H1 (cell line): ENCODE results near the gene DHX38. TPM values are rescaled to one million over a fixed set of nuclear protein-coding genes. Genes with fewer than 3 reads are reported as not detected.

ENCODE experiments used
- CTCF ChIA-PET: fragments of 300-600 bp; sonication (Branson Sonifier 250); formaldehyde crosslinking; loops from one replicate; lab custom pipeline; 2021; ENCODE audit not compliant: partially characterized antibody; lab: Charles Lee
- POLR2A ChIA-PET: fragments of 300-600 bp; sonication (Branson Sonifier 250); formaldehyde crosslinking; loops from one replicate; lab custom pipeline; 2021; ENCODE audit warnings: inconsistent platforms; ENCODE audit not compliant: partially characterized antibody; lab: Charles Lee
- DNase-seq, 2 experiments: peaks; one replicate each; pipeline versions ENCODE4 v3.0.0 to v3.0.0-alpha.2; 2010 to 2022; ENCODE audit warnings: low spot score in 2 of 2, low read depth in 1 of 2, mixed read lengths in 1 of 2
- FAIRE-seq: peaks from 2 replicates; lab custom pipeline; 2011; peaks lifted over from hg19 to GRCh38; lab: Jason Lieb, UNC
- H2AFZ ChIP-seq: 2 replicates; pipeline ENCODE4 v1.8.1; 2012; ENCODE audit warnings: low read length, inconsistent platforms
- H2AK5ac ChIP-seq: 2 replicates; pipeline ENCODE4 v1.6.1; 2013; ENCODE audit warnings: low read depth, low read length
- H2BK120ac ChIP-seq: replicated peaks from 2 replicates; pipeline ENCODE3; 2013; ENCODE audit warnings: low read depth, low read length, inconsistent platforms
- H2BK12ac ChIP-seq: 2 replicates; pipeline ENCODE4 v1.6.1; 2013; ENCODE audit warnings: low read depth, low read length
- H2BK15ac ChIP-seq: 2 replicates; pipeline ENCODE4 v1.6.1; 2013; ENCODE audit warnings: low read length
- H2BK20ac ChIP-seq: 2 replicates; pipeline ENCODE4 v1.6.1; 2013; ENCODE audit warnings: low read length
- H2BK5ac ChIP-seq: 2 replicates; pipeline ENCODE4 v1.6.1; 2013; ENCODE audit warnings: low read depth, low read length
- H3K14ac ChIP-seq: 2 replicates; pipeline ENCODE4 v1.6.1; 2013; ENCODE audit warnings: inconsistent platforms; ENCODE audit not compliant: insufficient read length
- H3K18ac ChIP-seq: 2 replicates; pipeline ENCODE4 v1.6.1; 2013; ENCODE audit warnings: low read length; ENCODE audit errors: extremely low read depth
- H3K23ac ChIP-seq: 2 replicates; pipeline ENCODE4 v1.6.1; 2013; ENCODE audit warnings: inconsistent platforms; ENCODE audit not compliant: insufficient read length
- H3K23me2 ChIP-seq: 2 replicates; pipeline ENCODE4 v1.6.1; 2013; ENCODE audit warnings: low read depth, low read length
- H3K27ac ChIP-seq: 2 replicates; pipeline ENCODE4 v1.6.1; 2011; ENCODE audit warnings: low read depth, low read length, inconsistent platforms
- H3K27me3 ChIP-seq, 4 experiments: replicated peaks in 1 of 4; 1 replicate in 1 of 4; 2 replicates in 3 of 4; pipeline versions ENCODE4 v1.6.1 to v1.8.1; 2011 to 2013; ENCODE audit warnings: low read length in 3 of 4, mild to moderate bottlenecking in 3 of 4, inconsistent platforms in 2 of 4, mixed read lengths in 2 of 4, moderate library complexity in 1 of 4; ENCODE audit not compliant: control insufficient read depth in 3 of 4, insufficient read depth in 3 of 4; ENCODE audit errors: extremely low read depth in 1 of 4
- H3K36me3 ChIP-seq, 4 experiments: 2 replicates each; pipeline versions ENCODE4 v1.6.1 to v1.8.1; 2011 to 2013; ENCODE audit warnings: mild to moderate bottlenecking in 4 of 4, low read length in 3 of 4, moderate library complexity in 2 of 4, control low read depth in 1 of 4, inconsistent platforms in 1 of 4; ENCODE audit not compliant: insufficient read depth in 4 of 4, control insufficient read depth in 2 of 4
- H3K4ac ChIP-seq: replicated peaks from 2 replicates; pipeline ENCODE3; 2013; ENCODE audit warnings: low read length, low read depth, mixed read lengths, inconsistent platforms; ENCODE audit not compliant: insufficient read length
- H3K4me1 ChIP-seq, 4 experiments: replicated peaks in 1 of 4; 1 replicate in 1 of 4; 2 replicates in 3 of 4; pipeline versions ENCODE4 v1.6.1 to v1.8.1; 2011 to 2013; ENCODE audit warnings: low read length in 3 of 4, inconsistent platforms in 2 of 4, mixed read lengths in 1 of 4; ENCODE audit not compliant: insufficient read depth in 4 of 4, control insufficient read depth in 3 of 4
- H3K4me2 ChIP-seq, 2 experiments: 2 replicates each; pipeline versions ENCODE4 v1.6.1 to v1.8.1; 2011 to 2013; ENCODE audit warnings: low read depth in 2 of 2, low read length in 2 of 2, control low read depth in 1 of 2, inconsistent platforms in 1 of 2, mild to moderate bottlenecking in 1 of 2; ENCODE audit not compliant: insufficient read depth in 1 of 2
- H3K4me3 ChIP-seq, 4 experiments: fragments of 200-600, 300-600 bp in 1 of 4; sonication (generic), shearing (Covaris generic), sonication (Bioruptor Twin) in 1 of 4; 2 replicates each; pipeline versions ENCODE4 v1.5.1 to v1.8.1; 2011 to 2016; ENCODE audit warnings: low read length in 4 of 4, low read depth in 3 of 4, control low read depth in 2 of 4, inconsistent platforms in 2 of 4, mild to moderate bottlenecking in 2 of 4, mixed read lengths in 1 of 4, moderate library complexity in 1 of 4; ENCODE audit not compliant: insufficient read depth in 2 of 4; ENCODE audit errors: extremely low read depth in 1 of 4
- H3K56ac ChIP-seq: replicated peaks from 2 replicates; pipeline ENCODE3; 2013; ENCODE audit warnings: low read depth, mild to moderate bottlenecking, mixed read lengths, low read length, inconsistent platforms; ENCODE audit not compliant: insufficient read length
- H3K79me1 ChIP-seq: 2 replicates; pipeline ENCODE4 v1.6.1; 2013; ENCODE audit warnings: low read depth, low read length, control low read depth
- H3K79me2 ChIP-seq, 2 experiments: 2 replicates each; pipeline versions ENCODE4 v1.6.1 to v1.8.1; 2012 to 2013; ENCODE audit warnings: low read length in 2 of 2, mild to moderate bottlenecking in 2 of 2, inconsistent platforms in 1 of 2; ENCODE audit not compliant: insufficient read depth in 2 of 2, control insufficient read depth in 1 of 2
- H3K9ac ChIP-seq, 4 experiments: replicated peaks in 1 of 4; 1 replicate in 1 of 4; 2 replicates in 3 of 4; pipeline versions ENCODE4 v1.6.1 to v1.8.1; 2011 to 2013; ENCODE audit warnings: low read depth in 3 of 4, low read length in 3 of 4, control low read depth in 2 of 4, mild to moderate bottlenecking in 2 of 4, moderate library complexity in 2 of 4, inconsistent platforms in 1 of 4; ENCODE audit errors: extremely low read depth in 1 of 4
- H3K9me3 ChIP-seq, 2 experiments: 2 replicates each; pipeline versions ENCODE4 v1.6.1 to v1.8.1; 2012 to 2013; ENCODE audit warnings: mild to moderate bottlenecking in 2 of 2, moderate library complexity in 2 of 2, control low read depth in 1 of 2, inconsistent platforms in 1 of 2, low read depth in 1 of 2, low read length in 1 of 2, mixed read lengths in 1 of 2; ENCODE audit not compliant: insufficient read depth in 2 of 2
- H4K20me1 ChIP-seq, 2 experiments: replicated peaks in 1 of 2; 2 replicates each; pipeline versions ENCODE3 to v1.8.1; 2011 to 2013; ENCODE audit warnings: inconsistent platforms in 2 of 2, low read length in 2 of 2, mild to moderate bottlenecking in 1 of 2; ENCODE audit not compliant: insufficient read depth in 2 of 2, control insufficient read depth in 1 of 2
- H4K5ac ChIP-seq: 2 replicates; pipeline ENCODE4 v1.6.1; 2013; ENCODE audit warnings: low read length, low read depth, mixed read lengths, inconsistent platforms; ENCODE audit not compliant: insufficient read length
- H4K8ac ChIP-seq: 2 replicates; pipeline ENCODE4 v1.8.0; 2013; ENCODE audit warnings: mild to moderate bottlenecking, moderate library complexity, low read length, inconsistent platforms; ENCODE audit not compliant: insufficient read depth; ENCODE audit errors: extremely low read depth
- H4K91ac ChIP-seq: replicated peaks from 2 replicates; pipeline ENCODE3; 2013; ENCODE audit warnings: low read length, mixed read lengths, inconsistent platforms; ENCODE audit not compliant: insufficient read length
- ASH2L ChIP-seq: fragments of 200-600, 300-600 bp; sonication (generic); IDR thresholded peaks from one replicate; pipeline ENCODE4 v1.7.1; 2017; ENCODE audit warnings: low read length
- CTBP2 ChIP-seq: IDR thresholded peaks from 2 replicates; pipeline ENCODE4 v1.7.0; 2011; ENCODE audit warnings: borderline replicate concordance, mild to moderate bottlenecking, moderate library complexity, mixed read lengths, low read length; ENCODE audit not compliant: insufficient read depth, insufficient read length
- E2F6 ChIP-seq: IDR thresholded peaks from 2 replicates; pipeline ENCODE4 v1.6.1; 2012; ENCODE audit warnings: inconsistent platforms
- EGR1 ChIP-seq: IDR thresholded peaks from 2 replicates; pipeline ENCODE4 v1.6.1; 2011; ENCODE audit warnings: low read depth, low read length, borderline replicate concordance
- EZH2 ChIP-seq: fragments of 200-600 bp; sonication (generic); IDR thresholded peaks from 2 replicates; pipeline ENCODE4 v1.7.1; 2012; ENCODE audit warnings: low read depth, mild to moderate bottlenecking, moderate library complexity, low read length, inconsistent platforms; ENCODE audit not compliant: severe bottlenecking
- GABPA ChIP-seq: IDR thresholded peaks from 2 replicates; pipeline ENCODE4 v1.6.1; 2011; ENCODE audit warnings: mild to moderate bottlenecking, low read length, moderate library complexity, borderline replicate concordance; ENCODE audit not compliant: insufficient read depth
- JUND ChIP-seq: IDR thresholded peaks from 2 replicates; pipeline ENCODE4 v1.6.1; 2011; ENCODE audit warnings: mild to moderate bottlenecking, improper control_type of control experiment, low read length
- MAX ChIP-seq: IDR thresholded peaks from 2 replicates; pipeline ENCODE4 v1.6.1; 2012; ENCODE audit warnings: inconsistent platforms
- PHF8 ChIP-seq: fragments of 200-600 bp; sonication (generic); conservative IDR thresholded peaks from 2 replicates; pipeline ENCODE4 v1.7.1; 2012; ENCODE audit warnings: low read depth, mild to moderate bottlenecking, inconsistent platforms, low read length, moderate library complexity
- POLR2A ChIP-seq, 2 experiments: IDR thresholded peaks; 1 replicate in 1 of 2; 2 replicates in 1 of 2; pipeline ENCODE4 v1.6.1; 2011; ENCODE audit warnings: low read depth in 2 of 2, low read length in 2 of 2, mild to moderate bottlenecking in 2 of 2; ENCODE audit errors: control extremely low read depth in 1 of 2
- RNF2 ChIP-seq: fragments of 200-900, 300-1000 bp; sonication (generic); IDR thresholded peaks from 2 replicates; pipeline ENCODE4 v1.7.1; 2016; ENCODE audit warnings: borderline replicate concordance, low read depth, mild to moderate bottlenecking, antibody characterized with exemption, low read length; ENCODE audit not compliant: poor library complexity, severe bottlenecking; ENCODE audit errors: missing control alignments
- SIRT6 ChIP-seq: IDR thresholded peaks from one replicate; pipeline ENCODE4 v1.7.1; 2012; ENCODE audit warnings: low read length, inconsistent platforms
- SP2 ChIP-seq: IDR thresholded peaks from 2 replicates; pipeline ENCODE4 v1.6.1; 2012; ENCODE audit warnings: mild to moderate bottlenecking, low read length, inconsistent platforms
- TCF12 ChIP-seq: IDR thresholded peaks from 2 replicates; pipeline ENCODE4 v1.6.1; 2011; ENCODE audit warnings: low read depth, mild to moderate bottlenecking, low read length
- WGBS, 2 experiments: shearing (Covaris generic) in 1 of 2; methylation state at CpG; one replicate each; pipeline versions ENCODE4 v1.1.6 to v1.1.7; 2013 to 2015; ENCODE audit warnings: low lambda C conversion rate in 2 of 2, mixed read lengths in 2 of 2, inconsistent platforms in 1 of 2, low coverage in 1 of 2, missing lambda C conversion rate in 1 of 2; ENCODE audit not compliant: insufficient replicate concordance in 2 of 2, insufficient coverage in 1 of 2, insufficient read length in 1 of 2; ENCODE audit errors: extremely low coverage in 1 of 2, missing lambda C conversion rate in 1 of 2; 5-methylcytosine and 5-hydroxymethylcytosine counted together
- polyA plus RNA-seq, 7 experiments: library from polyadenylated mRNA; depleted of rRNA in 3 of 7; stranded (reverse) in 5 of 7; unstranded in 2 of 7; fragments of >200 nt in 5 of 7; fragments of 200-250 nt in 2 of 7; gene quantifications; 1 replicate in 5 of 7; 2 replicates in 1 of 7; 4 replicates in 1 of 7; pipeline versions ENCODE4 v1.2.1 to v1.2.3, GENCODE V29; 2011 to 2013; ENCODE audit warnings: missing spikeins in 2 of 7, mixed read lengths in 2 of 7
- total RNA-seq: library from RNA; stranded (reverse); fragmentation: NEBNext Ultra II Directional; extraction: Animal tissue kit (Norgen Biotek cat#: 25700); gene quantifications from 2 replicates; pipeline ENCODE4 v1.2.1, GENCODE V29; 2021

DHX38 gene
- total and polyA plus RNA-seq, 2 of the 8 experiments (the other 6 are each of a cell fraction or from before 2014, with no cell fraction given): 27.3 to 53.5 TPM

- H3K27ac ChIP-seq: no peak overlapping the region
- H2BK15ac ChIP-seq: no peak overlapping the region
- H2AK5ac ChIP-seq: no peak overlapping the region; the same call in 1 of the 2 replicates
- no peak overlapping the region for H4K8ac ChIP-seq
- H3K79me1 ChIP-seq: no peaks in the 10 kb centered on the region
- H4K20me1 ChIP-seq: no peaks in the 10 kb centered on the region
- H3K4me1 ChIP-seq: peaks cover 0 to 4% (median 0%) of the 10 kb centered on the region in 4 experiments; a peak in 2 of 7 replicates
- H3K23ac ChIP-seq: no peak overlapping the region
- CTCF ChIA-PET: interaction anchor here (0.7 to 4.2 kb wide), 6 partner anchors 12 to 715 kb away, joined by 3 to 43 read pairs (median 4); no protein-coding TSS in a partner anchor
- FAIRE-seq: no peak
- no peak for DNase-seq
- H2BK5ac ChIP-seq: no peak overlapping the region
- WGBS, 2 experiments: 85% methylated on average over 2 of the region's 2 CpGs; no CpG with 5 or more reads in 1 of the 2 experiments
- no peak overlapping the region for H3K4me3 ChIP-seq
- H4K5ac ChIP-seq: no peak overlapping the region
- no peak overlapping the region for H3K4me2 ChIP-seq
- no peak overlapping the region for H3K4ac ChIP-seq
- H3K14ac ChIP-seq: no peak overlapping the region
- POLR2A ChIA-PET: no interaction called here
- no peaks in the 10 kb centered on the region for H3K23me2 ChIP-seq
- H3K18ac ChIP-seq: no peak overlapping the region
- H2AFZ ChIP-seq: no peak overlapping the region
- H3K36me3 ChIP-seq: no peaks in the 10 kb centered on the region
- H3K56ac ChIP-seq: no peak overlapping the region
- no peak overlapping the region for H4K91ac ChIP-seq
- no peak overlapping the region for H2BK20ac ChIP-seq
- H3K9me3 ChIP-seq: no peaks in the 10 kb centered on the region
- no peak overlapping the region for H2BK120ac ChIP-seq
- no peak overlapping the region for H3K9ac ChIP-seq
- H3K27me3 ChIP-seq: no peaks in the 10 kb centered on the region
- no peak overlapping the region for H2BK12ac ChIP-seq
- H3K79me2 ChIP-seq: no peaks in the 10 kb centered on the region
- no peak for TF ChIP-seq MAX
- TF ChIP-seq E2F6: no peak
- TF ChIP-seq EZH2: no peak
- TF ChIP-seq PHF8: no peak
- no peak for TF ChIP-seq EGR1
- no peak for TF ChIP-seq SP2
- no peak for TF ChIP-seq GABPA
- no peak for TF ChIP-seq POLR2A (IDR thresholded peaks at IDR 0.05; ENCODE audit: control extremely low read depth in 1 of 2, low read depth in 2 of 2, low read length in 2 of 2)
- TF ChIP-seq ASH2L: no peak
- no peak for TF ChIP-seq CTBP2
- no peak for TF ChIP-seq SIRT6
- TF ChIP-seq RNF2: no peak
- TF ChIP-seq TCF12: no peak
- TF ChIP-seq JUND: no peak
These were observed 28.7 kb downstream of the DHX38 start for GRCh38 chr16:72122308-72122707.
